Measurements from ENCODE around the gene ZNF75A.

- TF ChIP-seq CTCF (IDR thresholded peaks at IDR 0.05): no peak
- no peak for TF ChIP-seq POLR2A (IDR thresholded peaks at IDR 0.05; ENCODE audit: low read depth)
Measured at GRCh38 chr16:3304370-3304769, 927 bp upstream of the ZNF75A start.

Measured in esophagus muscularis mucosa (tissue), 3 donors.